Measurements from ENCODE around the gene RANBP17.
A peak's percentile ranks its signal among the peaks of the same experiment; 100 is the strongest.

Gene RANBP17

GRCh38 chr5:171261361-171261760, 399.5 kb downstream of the RANBP17 start:
- Histone ChIP-seq H3K27me3 (ENCODE audit: insufficient read depth, low read length) (no peaks in the 10 kb centered on the region), H3K4me3 (ENCODE audit: low read depth, low read length) (no peak overlapping the region), H3K27ac (ENCODE audit: low read depth, low read length) (no peak overlapping the region), H3K36me3 (ENCODE audit: insufficient read depth, low read length) (no peaks in the 10 kb centered on the region), H2AFZ (ENCODE audit: low read length, unreplicated experiment) (no peak overlapping the region), H3K79me2 (ENCODE audit: control insufficient read depth, insufficient read depth, low read length, unreplicated experiment) (no peaks in the 10 kb centered on the region), H3K4me1 (ENCODE audit: control insufficient read depth, insufficient read depth, low read length, unreplicated experiment) (no peaks in the 10 kb centered on the region)

GRCh38 chr5:171261904-171262303, 400.1 kb downstream of the RANBP17 start:
- H3K4me1 ChIP-seq (ENCODE audit: control insufficient read depth, insufficient read depth, low read length, unreplicated experiment): no peaks in the 10 kb centered on the region
- H2AFZ ChIP-seq (ENCODE audit: low read length, unreplicated experiment): no peak overlapping the region
- no peaks in the 10 kb centered on the region for H3K27me3 ChIP-seq (ENCODE audit: insufficient read depth, low read length)
- no peaks in the 10 kb centered on the region for H3K79me2 ChIP-seq (ENCODE audit: control insufficient read depth, insufficient read depth, low read length, unreplicated experiment)
- H3K36me3 ChIP-seq (ENCODE audit: insufficient read depth, low read length): no peaks in the 10 kb centered on the region
- H3K4me3 ChIP-seq (ENCODE audit: low read depth, low read length): no peak overlapping the region
- no peak overlapping the region for H3K27ac ChIP-seq (ENCODE audit: low read depth, low read length)

- Histone ChIP-seq H2AFZ (ENCODE audit: low read length, unreplicated experiment) (no peak overlapping the region), H3K27ac (ENCODE audit: low read depth, low read length) (no peak overlapping the region), H3K4me1 (ENCODE audit: control insufficient read depth, insufficient read depth, low read length, unreplicated experiment) (no peaks in the 10 kb centered on the region), H3K27me3 (ENCODE audit: insufficient read depth, low read length) (no peaks in the 10 kb centered on the region), H3K36me3 (ENCODE audit: insufficient read depth, low read length) (no peaks in the 10 kb centered on the region), H3K79me2 (ENCODE audit: control insufficient read depth, insufficient read depth, low read length, unreplicated experiment) (no peaks in the 10 kb centered on the region), H3K4me3 (ENCODE audit: low read depth, low read length) (no peak overlapping the region)
These were observed 401.4 kb downstream of the RANBP17 start for GRCh38 chr5:171263181-171263580.

GRCh38 chr5:171264843-171265242, 403.0 kb downstream of the RANBP17 start:
- Histone ChIP-seq H3K79me2 (ENCODE audit: control insufficient read depth, insufficient read depth, low read length, unreplicated experiment) (no peaks in the 10 kb centered on the region), H3K4me3 (ENCODE audit: low read depth, low read length) (no peak overlapping the region), H3K36me3 (ENCODE audit: insufficient read depth, low read length) (no peaks in the 10 kb centered on the region), H3K27ac (ENCODE audit: low read depth, low read length) (no peak overlapping the region), H3K4me1 (ENCODE audit: control insufficient read depth, insufficient read depth, low read length, unreplicated experiment) (no peaks in the 10 kb centered on the region), H2AFZ (ENCODE audit: low read length, unreplicated experiment) (no peak overlapping the region), H3K27me3 (ENCODE audit: insufficient read depth, low read length) (no peaks in the 10 kb centered on the region)

GRCh38 chr5:171268700-171269620, 407.1 kb downstream of the RANBP17 start:
- H3K27me3 ChIP-seq (ENCODE audit: insufficient read depth, low read length): no peaks in the 10 kb centered on the region
- peaks cover 11% of the 10 kb centered on the region for H3K4me1 ChIP-seq (ENCODE audit: control insufficient read depth, insufficient read depth, low read length, unreplicated experiment)
- no peak overlapping the region for H3K4me3 ChIP-seq (ENCODE audit: low read depth, low read length)
- no peaks in the 10 kb centered on the region for H3K36me3 ChIP-seq (ENCODE audit: insufficient read depth, low read length)
- H3K27ac ChIP-seq (ENCODE audit: low read depth, low read length): no peak overlapping the region
- no peaks in the 10 kb centered on the region for H3K79me2 ChIP-seq (ENCODE audit: control insufficient read depth, insufficient read depth, low read length, unreplicated experiment)
- no peak overlapping the region for H2AFZ ChIP-seq (ENCODE audit: low read length, unreplicated experiment)

GRCh38 chr5:171269717-171270116, 407.9 kb downstream of the RANBP17 start:
- Histone ChIP-seq H3K36me3 (ENCODE audit: insufficient read depth, low read length) (no peaks in the 10 kb centered on the region), H2AFZ (ENCODE audit: low read length, unreplicated experiment) (no peak overlapping the region), H3K27me3 (ENCODE audit: insufficient read depth, low read length) (no peaks in the 10 kb centered on the region), H3K4me1 (ENCODE audit: control insufficient read depth, insufficient read depth, low read length, unreplicated experiment) (peaks cover 11% of the 10 kb centered on the region), H3K79me2 (ENCODE audit: control insufficient read depth, insufficient read depth, low read length, unreplicated experiment) (no peaks in the 10 kb centered on the region), H3K4me3 (ENCODE audit: low read depth, low read length) (no peak overlapping the region), H3K27ac (ENCODE audit: low read depth, low read length) (no peak overlapping the region)

GRCh38 chr5:171270136-171270535, 408.3 kb downstream of the RANBP17 start:
- H3K36me3 ChIP-seq (ENCODE audit: insufficient read depth, low read length): no peaks in the 10 kb centered on the region
- H3K4me1 ChIP-seq (ENCODE audit: control insufficient read depth, insufficient read depth, low read length, unreplicated experiment): peaks cover 11% of the 10 kb centered on the region
- H3K79me2 ChIP-seq (ENCODE audit: control insufficient read depth, insufficient read depth, low read length, unreplicated experiment): no peaks in the 10 kb centered on the region
- H3K27ac ChIP-seq (ENCODE audit: low read depth, low read length): no peak overlapping the region
- no peak overlapping the region for H3K4me3 ChIP-seq (ENCODE audit: low read depth, low read length)
- H2AFZ ChIP-seq (ENCODE audit: low read length, unreplicated experiment): no peak overlapping the region
- no peaks in the 10 kb centered on the region for H3K27me3 ChIP-seq (ENCODE audit: insufficient read depth, low read length)

GRCh38 chr5:171271798-171272197, 410.0 kb downstream of the RANBP17 start:
- Histone ChIP-seq H3K4me3 (ENCODE audit: low read depth, low read length) (no peak overlapping the region), H3K4me1 (ENCODE audit: control insufficient read depth, insufficient read depth, low read length, unreplicated experiment) (peaks cover 11% of the 10 kb centered on the region), H3K27ac (ENCODE audit: low read depth, low read length) (peak overlapping the region; percentile 27; the same call in 1 of the 2 replicates), H3K79me2 (ENCODE audit: control insufficient read depth, insufficient read depth, low read length, unreplicated experiment) (no peaks in the 10 kb centered on the region), H2AFZ (ENCODE audit: low read length, unreplicated experiment) (no peak overlapping the region), H3K27me3 (ENCODE audit: insufficient read depth, low read length) (no peaks in the 10 kb centered on the region), H3K36me3 (ENCODE audit: insufficient read depth, low read length) (no peaks in the 10 kb centered on the region)

GRCh38 chr5:171272996-171273970, 411.5 kb downstream of the RANBP17 start:
- no peaks in the 10 kb centered on the region for H3K79me2 ChIP-seq (ENCODE audit: control insufficient read depth, insufficient read depth, low read length, unreplicated experiment)
- no peaks in the 10 kb centered on the region for H3K36me3 ChIP-seq (ENCODE audit: insufficient read depth, low read length)
- H3K4me3 ChIP-seq (ENCODE audit: low read depth, low read length): no peak overlapping the region
- no peak overlapping the region for H2AFZ ChIP-seq (ENCODE audit: low read length, unreplicated experiment)
- peaks cover 11% of the 10 kb centered on the region for H3K4me1 ChIP-seq (ENCODE audit: control insufficient read depth, insufficient read depth, low read length, unreplicated experiment)
- H3K27me3 ChIP-seq (ENCODE audit: insufficient read depth, low read length): no peaks in the 10 kb centered on the region
- no peak overlapping the region for H3K27ac ChIP-seq (ENCODE audit: low read depth, low read length)

GRCh38 chr5:171275841-171276544, 414.2 kb downstream of the RANBP17 start:
- H3K27me3 ChIP-seq (ENCODE audit: insufficient read depth, low read length): no peaks in the 10 kb centered on the region
- H3K27ac ChIP-seq (ENCODE audit: low read depth, low read length): no peak overlapping the region
- peaks cover 4% of the 10 kb centered on the region for H3K4me1 ChIP-seq (ENCODE audit: control insufficient read depth, insufficient read depth, low read length, unreplicated experiment)
- no peaks in the 10 kb centered on the region for H3K36me3 ChIP-seq (ENCODE audit: insufficient read depth, low read length)
- no peaks in the 10 kb centered on the region for H3K79me2 ChIP-seq (ENCODE audit: control insufficient read depth, insufficient read depth, low read length, unreplicated experiment)
- no peak overlapping the region for H2AFZ ChIP-seq (ENCODE audit: low read length, unreplicated experiment)
- H3K4me3 ChIP-seq (ENCODE audit: low read depth, low read length): no peak overlapping the region

All from ACC112 (cell line).